Choroid plexus epithelial cell (primary cell): ENCODE data around the gene A1BG.

Experiments
- DNase-seq: peaks from one replicate; pipeline ENCODE4 v3.0.0-alpha.2; 2010; ENCODE audit warnings: low read depth
- H3K4me3 ChIP-seq: 2 replicates; pipeline ENCODE4 v1.5.1; 2011; ENCODE audit warnings: low read depth, mild to moderate bottlenecking, control low read depth, low read length, moderate library complexity
- TF ChIP-seq, protein P1 (sequence below): conservative IDR thresholded peaks from 2 replicates; pipeline ENCODE4 v1.5.1; 2011; ENCODE audit warnings: low read depth, mild to moderate bottlenecking, control low read depth, inconsistent platforms, low read length, moderate library complexity

Gene A1BG

DNA sequence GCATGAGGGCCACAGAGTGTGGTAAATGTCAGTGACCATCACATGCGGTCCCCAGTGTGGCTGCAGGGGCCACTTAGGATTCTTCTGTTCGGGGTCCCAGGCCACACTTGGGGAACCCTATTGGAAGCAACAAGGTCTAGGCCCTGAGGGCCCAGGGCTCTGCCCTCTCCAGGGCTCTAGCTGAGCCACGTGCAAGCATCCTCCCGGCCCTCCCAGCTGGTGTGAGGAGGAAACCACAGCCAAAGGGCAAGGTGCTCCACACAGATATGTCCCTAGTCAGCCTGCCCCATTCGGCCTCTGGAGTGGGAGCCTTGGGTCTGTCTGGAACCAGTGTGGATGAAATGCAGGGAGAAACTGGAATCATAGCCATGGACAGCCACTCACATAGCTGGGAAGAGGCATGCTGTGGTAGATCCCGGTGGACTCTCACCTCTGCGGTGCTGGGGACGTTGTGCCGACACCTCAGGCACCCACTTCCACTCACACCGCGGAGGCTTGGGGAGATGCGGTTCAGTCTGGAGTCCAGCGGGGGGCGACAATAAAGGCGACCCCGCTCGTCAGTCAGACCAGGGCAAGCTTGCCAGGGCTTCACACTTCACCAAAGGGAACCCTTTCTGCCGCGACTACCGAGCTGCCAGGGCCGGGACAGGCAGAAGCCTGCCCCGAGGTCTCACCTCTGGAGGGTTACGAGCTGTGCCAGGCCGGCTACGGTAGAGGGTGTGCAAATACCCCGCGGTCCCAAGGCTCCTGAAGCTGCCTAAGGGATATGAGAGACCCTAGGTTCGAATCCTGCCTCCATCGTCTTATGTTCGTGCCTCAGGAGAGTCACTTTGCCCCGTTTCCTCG is 13.5 kb upstream of the A1BG start:
- DNase-seq = no peak
- no peak overlapping the region for H3K4me3 ChIP-seq
- TF ChIP-seq, protein P1, sequence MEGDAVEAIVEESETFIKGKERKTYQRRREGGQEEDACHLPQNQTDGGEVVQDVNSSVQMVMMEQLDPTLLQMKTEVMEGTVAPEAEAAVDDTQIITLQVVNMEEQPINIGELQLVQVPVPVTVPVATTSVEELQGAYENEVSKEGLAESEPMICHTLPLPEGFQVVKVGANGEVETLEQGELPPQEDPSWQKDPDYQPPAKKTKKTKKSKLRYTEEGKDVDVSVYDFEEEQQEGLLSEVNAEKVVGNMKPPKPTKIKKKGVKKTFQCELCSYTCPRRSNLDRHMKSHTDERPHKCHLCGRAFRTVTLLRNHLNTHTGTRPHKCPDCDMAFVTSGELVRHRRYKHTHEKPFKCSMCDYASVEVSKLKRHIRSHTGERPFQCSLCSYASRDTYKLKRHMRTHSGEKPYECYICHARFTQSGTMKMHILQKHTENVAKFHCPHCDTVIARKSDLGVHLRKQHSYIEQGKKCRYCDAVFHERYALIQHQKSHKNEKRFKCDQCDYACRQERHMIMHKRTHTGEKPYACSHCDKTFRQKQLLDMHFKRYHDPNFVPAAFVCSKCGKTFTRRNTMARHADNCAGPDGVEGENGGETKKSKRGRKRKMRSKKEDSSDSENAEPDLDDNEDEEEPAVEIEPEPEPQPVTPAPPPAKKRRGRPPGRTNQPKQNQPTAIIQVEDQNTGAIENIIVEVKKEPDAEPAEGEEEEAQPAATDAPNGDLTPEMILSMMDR = no peak

DNA sequence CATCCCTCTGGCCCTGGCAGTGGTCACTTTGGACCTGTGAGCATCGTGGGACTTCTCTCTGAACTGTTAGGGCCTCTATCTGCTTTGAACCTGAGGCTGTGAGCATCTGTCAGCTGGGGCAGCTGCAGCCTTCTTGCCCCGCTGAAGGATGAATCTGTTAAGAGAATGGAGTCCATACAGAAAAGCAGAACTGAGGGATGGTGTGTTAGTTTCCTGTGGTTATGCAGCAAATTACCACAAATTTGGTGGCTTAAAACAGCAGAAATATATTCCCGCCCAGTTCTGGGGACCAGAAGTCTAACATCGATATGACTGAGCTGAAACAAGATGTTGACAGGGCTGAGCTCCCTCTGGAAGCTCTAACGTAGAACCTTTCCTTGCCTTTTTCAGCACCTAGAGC is 10.9 kb upstream of the A1BG start:
- TF ChIP-seq, protein P1 = no peak
- no peak overlapping the region for H3K4me3 ChIP-seq
- DNase-seq = no peak

GRCh38 chr19:58362272-58362994 is 9.1 kb upstream of the A1BG start, which contains the start of gene ZNF497:
TSS of gene ZNF497 (minus strand) at chr19:58362751. CDS start at chr19:58357635, 5,116 bp downstream.
- peak within 1 kb of the TSS; percentile 63 for H3K4me3 ChIP-seq
- TF ChIP-seq, protein P1 = peak; percentile 7
- DNase-seq = peak; percentile 97

DNA sequence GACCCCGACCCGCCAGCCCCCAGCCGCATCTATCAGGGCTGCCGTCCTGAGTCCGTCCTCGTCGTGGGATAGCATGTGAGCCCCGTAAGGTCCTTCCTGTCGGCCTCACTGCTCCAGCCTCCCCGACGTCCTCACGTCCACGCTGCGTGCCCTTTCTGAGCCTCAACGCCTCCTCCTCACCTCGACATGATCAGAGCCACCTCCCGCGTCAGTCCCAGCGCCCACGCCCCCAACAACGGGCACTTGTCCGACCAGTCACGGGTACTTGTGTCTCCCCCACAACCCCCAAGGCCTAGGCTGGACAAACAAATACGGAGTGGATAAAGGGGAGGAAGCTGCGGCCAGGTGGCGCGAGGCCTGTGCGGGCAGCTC is 8.6 kb upstream of the A1BG start:
- H3K4me3 ChIP-seq = peak overlapping the region; percentile 63
- TF ChIP-seq, protein P1 = peak; percentile 34
- DNase-seq = no peak

GRCh38 chr19:58357481-58358145 is 4.3 kb upstream of the A1BG start:
- DNase-seq = no peak
- H3K4me3 ChIP-seq = no peak overlapping the region
- TF ChIP-seq, protein P1 = no peak

DNA sequence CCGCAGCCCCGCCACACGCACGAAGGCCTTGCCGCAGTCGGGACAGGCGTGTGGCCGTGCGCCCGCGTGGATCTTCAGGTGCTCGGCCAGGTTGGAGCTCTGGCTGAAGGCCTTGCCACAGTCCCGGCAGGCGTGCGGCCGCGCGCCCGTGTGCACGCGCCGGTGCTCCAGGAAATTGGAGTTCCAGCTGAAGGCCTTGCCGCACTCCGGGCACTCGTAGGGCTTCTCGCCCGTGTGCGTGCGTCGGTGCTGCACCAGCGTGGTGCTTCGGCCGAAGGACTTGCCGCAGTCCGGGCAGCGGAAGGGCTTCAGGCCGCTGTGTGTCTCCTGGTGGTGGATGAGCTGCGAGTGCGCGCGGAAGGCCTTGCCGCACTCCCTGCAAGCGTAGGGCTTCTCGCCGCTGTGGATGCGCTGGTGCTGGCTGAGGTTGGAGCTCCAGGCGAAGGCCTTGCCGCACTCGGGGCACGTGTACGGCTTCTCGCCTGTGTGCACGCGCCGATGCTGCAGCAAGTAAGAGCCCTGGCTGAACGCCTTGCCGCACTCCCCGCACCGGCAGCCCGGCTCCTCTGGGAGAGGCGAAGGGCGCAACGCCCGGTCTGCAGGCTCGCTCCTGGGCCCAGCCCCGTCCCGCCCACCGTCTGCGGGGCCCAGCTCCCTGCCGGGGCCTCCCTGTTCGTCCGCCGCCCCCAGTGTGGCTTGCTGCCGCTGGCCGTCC is 3.6 kb upstream of the A1BG start:
- TF ChIP-seq, protein P1 = no peak
- DNase-seq = peak; percentile 46
- H3K4me3 ChIP-seq = peak overlapping the region; percentile 22
